NCI-H460 (cell line): Measurements from ENCODE around the gene ANKRD24. TPM values are rescaled to one million over a fixed set of nuclear protein-coding genes. Genes with fewer than 3 reads are reported as not detected.
"Not testable (repeated sequence)": the region's sequence is repeated elsewhere in the genome, so short reads cannot be mapped to it uniquely, and the experiment has no call there.

Source experiments
- DNase-seq: peaks from one replicate; pipeline ENCODE4 v3.0.0-alpha.2; 2016; ENCODE audit warnings: low read depth; ENCODE audit errors: extremely low read depth
- polyA plus RNA-seq: library from polyadenylated mRNA; depleted of rRNA; stranded (reverse); fragments of >200 nt; gene quantifications from 2 replicates; pipeline ENCODE4 v1.2.3, GENCODE V29; 2014; cell fraction: nucleus; rRNA removed
- total RNA-seq: library from RNA; depleted of rRNA; stranded (reverse); fragments of >200 nt; shearing (Covaris generic); gene quantifications from 2 replicates; pipeline ENCODE4 v1.2.3, GENCODE V29; 2014; rRNA removed

ANKRD24 gene
- total RNA-seq = 0.20 and 0.37 TPM in 2 replicates
- 0.78 and 3.0 TPM in 2 replicates for polyA plus RNA-seq

DNA sequence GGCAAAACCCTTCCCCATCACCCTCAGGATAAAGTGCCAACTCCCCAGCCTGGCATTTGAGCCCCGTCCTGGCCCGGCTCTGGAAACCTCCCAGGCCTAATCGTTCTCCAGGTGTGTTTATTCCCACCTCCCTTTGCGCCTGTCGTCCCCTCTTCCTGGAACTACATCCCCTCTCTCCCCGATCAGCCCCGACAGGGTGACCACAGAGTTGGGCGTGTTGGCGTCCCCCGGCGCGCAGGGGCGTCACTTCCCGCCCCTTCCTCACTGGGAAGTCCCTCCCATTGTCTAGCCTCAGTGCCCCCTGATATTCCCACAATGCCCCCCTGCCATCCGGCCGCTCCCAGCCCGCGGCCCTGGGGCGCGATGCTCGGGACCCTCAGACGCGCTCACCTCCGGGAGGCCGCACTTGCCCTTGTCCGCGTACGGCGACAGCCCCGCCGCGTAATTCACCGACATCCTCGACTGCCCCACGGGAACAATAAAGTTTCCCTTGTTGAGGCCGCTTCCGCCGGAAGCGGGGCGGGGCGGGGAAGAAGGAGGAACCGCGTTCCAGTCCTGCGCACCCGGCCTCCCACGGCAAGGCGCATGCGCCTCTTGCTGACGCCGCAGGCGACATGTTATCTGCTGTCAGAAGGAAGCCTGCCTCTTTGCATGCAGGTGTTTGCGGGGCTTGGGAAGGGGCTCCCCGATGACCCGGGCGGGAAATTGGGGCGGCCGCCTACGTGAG lies at the start of gene ANKRD24, which contains the start of gene SIRT6:
Gene ANKRD24 (plus strand): TSS at position 606 of the 727 bp plus-strand sequence. CDS start 3,737 bp downstream, outside the sequence.
Gene SIRT6 (minus strand): TSS at position 480 of the 727 bp plus-strand sequence. CDS start 24 bp downstream, at position 456.
- peak; percentile 86 for DNase-seq

DNA sequence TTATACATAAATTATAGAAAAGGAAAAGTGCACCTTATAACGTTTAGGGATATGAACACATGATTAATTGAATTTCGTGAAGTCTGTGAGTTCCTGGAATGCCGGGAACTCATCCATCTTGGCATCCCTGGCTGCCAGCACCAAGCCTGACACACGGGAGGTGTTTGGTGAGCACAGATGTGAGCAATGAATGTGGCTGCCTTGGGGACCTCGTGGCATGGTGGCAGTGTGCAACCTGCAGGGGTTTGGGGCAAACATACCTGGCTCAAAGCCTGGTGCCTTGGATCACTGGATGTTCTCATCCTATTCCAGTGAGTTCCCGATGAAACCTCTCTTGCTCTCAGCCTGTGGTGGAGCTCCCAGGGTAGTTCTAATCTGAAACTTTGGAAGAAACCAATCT lies 48.1 kb upstream of the ANKRD24 start:
- DNase-seq = no peak

DNA sequence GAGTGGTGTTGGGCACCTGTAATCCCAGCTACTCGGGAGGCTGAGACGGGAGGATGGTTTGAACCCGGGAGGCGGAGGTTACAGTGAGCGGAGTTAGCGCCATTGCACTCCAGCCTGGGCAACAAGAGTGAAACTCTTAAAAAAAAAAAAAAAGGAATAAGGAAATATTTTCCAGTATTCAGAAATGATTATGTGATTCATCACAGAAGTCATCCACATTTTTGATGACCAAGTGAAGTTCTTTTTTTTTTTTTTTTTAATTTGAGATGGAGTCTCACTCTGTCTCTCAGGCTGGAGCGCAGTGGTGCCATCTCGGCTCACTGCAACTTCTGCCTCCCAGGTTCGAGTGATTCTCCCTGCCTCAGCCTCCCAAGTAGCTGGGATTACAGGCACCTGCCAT lies 47.1 kb upstream of the ANKRD24 start:
- not testable (repeated sequence) for DNase-seq

GRCh38 chr19:4136680-4137088 lies 45.8 kb upstream of the ANKRD24 start:
- no peak for DNase-seq

DNA sequence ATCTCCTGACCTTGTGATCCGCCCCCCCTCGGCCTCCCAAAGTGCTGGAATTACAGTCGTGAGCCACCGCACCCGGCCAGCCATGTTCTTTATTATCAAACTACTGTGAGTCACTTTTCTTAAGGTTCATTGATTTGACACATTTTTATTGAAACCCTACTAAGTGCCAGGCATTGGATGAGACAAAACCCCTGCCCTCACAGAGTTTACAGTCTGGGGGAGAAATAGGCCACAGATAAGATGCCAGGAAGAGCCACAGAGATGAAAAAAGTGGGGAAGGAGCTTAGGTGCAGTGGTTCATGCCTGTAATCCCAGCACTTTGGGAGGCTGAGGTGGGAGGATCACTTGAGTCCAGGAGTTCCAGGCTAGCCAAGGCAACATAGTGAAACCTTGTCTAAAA lies 44.0 kb upstream of the ANKRD24 start:
- DNase-seq = no peak

DNA sequence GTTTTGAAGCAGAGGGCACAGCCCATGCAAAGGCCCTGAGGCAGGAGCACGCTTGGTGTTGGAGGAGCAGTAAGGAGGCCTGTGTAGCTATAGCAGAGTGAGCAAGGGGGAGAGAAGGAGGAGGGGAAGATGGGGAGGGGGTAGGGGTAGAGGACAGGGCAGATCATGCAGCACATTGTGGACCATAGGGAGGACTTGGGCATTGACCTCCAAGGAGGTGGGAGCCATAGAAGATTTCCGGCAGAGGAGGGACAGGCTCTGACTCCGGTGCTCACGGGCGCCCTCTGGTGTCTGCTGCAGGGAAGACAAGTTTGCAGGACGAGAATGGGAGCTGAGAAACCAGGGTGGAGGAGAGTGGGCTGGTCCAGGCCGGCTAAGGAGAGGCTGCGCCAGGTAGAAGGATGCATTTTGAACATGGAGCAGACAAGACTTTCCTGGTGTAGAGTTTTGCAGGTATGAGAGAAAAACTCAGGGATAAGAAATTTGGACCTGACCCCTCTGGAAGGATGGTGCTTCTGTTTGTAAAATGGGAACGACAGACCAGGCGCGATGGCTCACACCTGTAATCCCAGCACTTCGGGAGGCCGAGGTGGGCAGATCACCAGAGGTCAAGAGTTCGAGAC lies 42.8 kb upstream of the ANKRD24 start:
- DNase-seq = peak; percentile 55

GRCh38 chr19:4140237-4140711 lies 42.2 kb upstream of the ANKRD24 start:
- peak; percentile 61 for DNase-seq

DNA sequence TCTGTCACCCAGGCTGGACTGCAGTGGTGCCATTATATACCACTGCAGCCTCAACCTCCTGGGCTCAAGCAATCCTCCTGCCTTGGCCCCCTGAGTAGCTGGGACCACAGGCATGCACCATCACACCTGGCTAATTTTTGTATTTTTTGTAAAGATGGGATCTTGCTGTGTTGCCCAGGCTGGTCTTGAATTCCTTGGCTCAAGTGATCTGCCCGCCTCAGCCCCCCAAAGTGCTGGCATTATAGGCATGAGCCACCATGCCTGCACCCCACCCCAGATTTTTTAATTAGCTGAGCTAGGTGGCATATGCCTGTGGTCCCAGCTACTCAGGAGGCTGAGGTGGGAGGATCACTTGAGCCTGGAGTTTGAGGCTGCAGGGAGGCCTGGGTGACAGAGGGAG lies 39.6 kb upstream of the ANKRD24 start:
- not testable (repeated sequence) for DNase-seq

GRCh38 chr19:4144666-4145249 lies 37.7 kb upstream of the ANKRD24 start:
- DNase-seq = no peak

DNA sequence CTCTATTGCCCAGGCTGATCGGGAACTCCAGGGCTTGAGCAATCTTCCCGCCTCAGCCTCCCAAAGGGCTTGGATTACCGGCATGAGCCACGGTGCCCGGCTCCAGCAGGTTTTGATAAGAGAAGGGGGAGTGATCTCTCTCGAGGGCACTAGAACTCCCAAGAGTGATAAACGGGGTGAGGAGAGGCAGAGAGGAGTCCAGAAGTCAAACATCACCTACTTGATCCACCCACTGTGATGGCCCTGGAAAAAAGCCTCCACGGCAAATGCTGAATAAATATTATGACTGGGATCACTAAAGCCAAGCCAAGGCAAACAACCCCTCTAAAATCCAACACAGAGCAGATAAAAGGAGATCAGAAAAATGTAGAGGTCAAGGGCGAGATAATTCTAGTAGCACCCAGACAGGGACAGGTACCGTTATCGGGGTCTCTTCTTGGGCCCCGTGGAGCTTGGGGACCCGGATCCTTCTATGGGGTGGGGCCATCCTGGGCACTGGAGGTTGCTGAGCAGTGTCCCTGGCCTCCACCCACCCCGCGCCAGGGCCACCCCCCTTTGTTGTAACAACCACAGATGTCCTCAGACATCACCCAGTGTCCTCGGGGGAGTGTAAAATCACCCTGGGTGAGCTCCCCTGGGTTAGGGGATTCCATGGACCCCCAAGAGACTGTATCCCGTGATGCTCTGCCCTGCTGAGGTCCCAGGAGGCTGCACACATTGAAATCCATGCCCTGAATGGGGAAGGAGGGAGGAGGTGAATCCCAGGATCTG lies 32.8 kb upstream of the ANKRD24 start:
- no peak for DNase-seq

DNA sequence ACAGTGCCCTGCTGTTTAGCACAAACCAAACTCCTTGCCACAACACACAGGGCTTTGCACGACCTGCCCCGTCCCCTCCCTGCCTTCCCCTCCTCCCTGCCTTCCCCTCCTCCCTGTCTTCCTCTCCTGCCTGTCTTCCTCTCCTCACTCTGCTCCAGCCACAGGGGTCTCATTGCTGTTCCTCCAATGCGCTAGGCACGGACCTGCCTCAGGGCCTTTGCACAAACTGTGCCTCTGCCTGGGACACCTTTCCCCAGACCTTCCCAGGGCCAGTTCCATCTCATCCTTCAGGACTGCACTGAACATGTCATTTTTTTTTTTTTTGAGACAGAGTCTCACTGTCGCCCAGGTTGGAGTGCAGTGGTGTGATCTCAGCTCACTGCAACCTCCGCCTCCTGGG lies 30.9 kb upstream of the ANKRD24 start:
- no peak for DNase-seq

DNA sequence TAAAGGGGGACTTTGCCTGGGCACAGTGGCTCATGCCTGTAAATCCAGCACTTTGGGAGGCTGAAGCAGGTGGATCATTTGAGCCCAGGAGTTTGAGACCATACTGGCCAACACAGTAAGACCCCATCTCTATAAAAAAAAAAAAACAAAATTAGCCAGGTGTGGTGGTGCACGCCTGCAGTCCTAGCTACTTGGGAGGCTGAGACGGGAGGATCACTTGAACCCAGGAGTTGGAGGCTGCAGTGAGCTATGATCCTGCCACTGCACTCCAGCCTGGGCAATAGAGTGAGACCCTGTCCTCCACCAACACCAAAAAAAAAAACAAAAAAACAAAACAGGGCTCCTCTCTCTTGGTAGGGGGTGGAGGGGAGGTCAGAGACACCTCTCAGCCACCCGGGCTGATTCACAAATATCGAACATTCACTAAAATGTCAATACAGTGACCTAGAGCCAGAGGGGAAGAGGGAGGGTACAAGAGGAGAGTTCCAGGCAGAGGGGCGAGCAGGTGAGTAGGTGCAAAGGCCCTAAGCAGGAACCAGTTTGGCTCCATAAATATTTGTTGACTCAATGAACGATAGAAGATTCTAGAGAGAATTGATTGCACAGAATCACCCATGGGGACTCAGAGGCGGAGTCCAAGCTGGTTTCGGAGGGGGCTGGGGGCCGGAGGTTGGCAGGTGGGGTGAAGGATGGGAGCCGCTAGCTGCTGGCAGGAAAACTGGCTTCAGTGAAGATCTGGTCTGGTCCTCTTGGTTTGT lies 30.1 kb upstream of the ANKRD24 start:
- no peak for DNase-seq

GRCh38 chr19:4154571-4155312 lies 27.7 kb upstream of the ANKRD24 start:
- no peak for DNase-seq

GRCh38 chr19:4157164-4157563 lies 25.3 kb upstream of the ANKRD24 start:
- no peak for DNase-seq

- DNase-seq = not testable (repeated sequence)
These were observed 24.5 kb upstream of the ANKRD24 start for GRCh38 chr19:4157971-4158370.

DNA sequence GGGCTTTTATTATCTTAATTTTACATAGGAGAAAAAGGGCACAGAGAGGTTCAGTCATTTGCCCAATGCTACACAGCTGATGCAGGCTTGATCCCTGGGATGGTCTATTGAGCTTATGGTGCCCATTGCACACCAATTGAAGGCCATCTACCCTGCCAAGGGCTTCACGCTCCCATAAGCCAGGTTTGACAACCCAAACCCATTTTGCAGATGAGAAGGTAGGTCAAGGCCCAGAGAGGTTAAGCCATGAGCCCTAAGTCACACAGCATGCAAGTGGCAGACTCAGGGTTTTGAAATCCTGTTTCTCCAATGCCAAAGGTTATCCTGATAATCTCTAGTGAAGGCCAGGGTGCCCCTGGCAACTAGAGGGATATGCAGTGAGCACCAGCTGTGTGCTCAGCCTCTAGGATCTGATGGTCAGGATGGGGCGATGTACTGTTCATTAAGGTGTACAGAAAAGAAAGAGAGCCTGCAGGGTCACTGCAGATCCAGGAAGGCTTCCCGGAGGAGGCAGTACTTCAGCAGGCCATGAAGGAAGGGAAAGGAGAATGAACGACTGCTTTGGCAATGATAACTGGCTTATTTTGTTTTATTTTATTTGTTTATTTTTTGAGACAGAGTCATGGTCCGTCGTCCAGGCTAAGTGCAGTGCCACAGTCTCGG lies 20.9 kb upstream of the ANKRD24 start:
- no peak for DNase-seq

GRCh38 chr19:4164262-4164661 lies 18.2 kb upstream of the ANKRD24 start:
- no peak for DNase-seq

DNA sequence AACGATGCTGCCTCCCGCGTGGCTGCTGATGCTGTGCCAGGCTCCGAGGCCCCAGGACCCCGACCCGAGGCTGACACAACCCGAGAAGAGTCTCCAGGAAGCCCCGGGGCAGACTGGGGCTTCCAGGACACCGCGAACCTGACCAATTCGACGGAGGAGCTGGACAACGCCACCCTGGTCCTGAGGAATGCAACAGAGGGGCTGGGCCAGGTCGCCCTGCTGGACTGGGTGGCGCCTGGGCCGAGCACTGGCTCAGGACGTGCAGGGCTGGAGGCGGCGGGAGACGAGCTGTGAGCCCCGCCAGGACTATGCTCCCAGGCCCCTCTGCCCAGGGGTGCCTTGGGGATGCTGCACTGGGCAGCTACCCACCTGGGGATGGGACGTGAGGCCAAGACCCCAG lies 10.8 kb upstream of the ANKRD24 start:
- DNase-seq = no peak
